Measurements from ENCODE around the gene DTNB.

DNA sequence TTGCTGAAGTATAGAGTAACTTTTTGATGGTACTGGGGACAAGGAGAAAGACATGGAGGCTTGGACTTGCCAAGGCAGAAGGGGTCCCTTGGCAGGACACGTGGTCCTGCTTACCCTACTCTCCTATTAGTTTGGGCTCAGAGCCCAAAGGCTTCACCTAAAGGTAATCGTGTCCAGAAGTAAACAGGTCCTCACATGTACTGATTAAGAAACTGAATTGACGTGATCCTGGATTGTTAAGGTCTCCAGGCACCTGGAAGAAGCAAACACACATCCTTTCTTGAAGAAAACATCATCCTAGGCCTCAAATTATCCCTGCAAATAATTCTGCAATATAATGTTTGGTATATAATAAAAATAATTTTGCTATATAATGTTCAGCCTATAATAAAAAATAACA is 50.0 kb downstream of the DTNB start:
- TF ChIP-seq LARP7 (IDR thresholded peaks at IDR 0.05), result no peak
- TF ChIP-seq ZBTB33 (IDR thresholded peaks at IDR 0.05), result no peak
- no peak for TF ChIP-seq ZNF217 (IDR thresholded peaks at IDR 0.05)
- TF ChIP-seq, protein P1, sequence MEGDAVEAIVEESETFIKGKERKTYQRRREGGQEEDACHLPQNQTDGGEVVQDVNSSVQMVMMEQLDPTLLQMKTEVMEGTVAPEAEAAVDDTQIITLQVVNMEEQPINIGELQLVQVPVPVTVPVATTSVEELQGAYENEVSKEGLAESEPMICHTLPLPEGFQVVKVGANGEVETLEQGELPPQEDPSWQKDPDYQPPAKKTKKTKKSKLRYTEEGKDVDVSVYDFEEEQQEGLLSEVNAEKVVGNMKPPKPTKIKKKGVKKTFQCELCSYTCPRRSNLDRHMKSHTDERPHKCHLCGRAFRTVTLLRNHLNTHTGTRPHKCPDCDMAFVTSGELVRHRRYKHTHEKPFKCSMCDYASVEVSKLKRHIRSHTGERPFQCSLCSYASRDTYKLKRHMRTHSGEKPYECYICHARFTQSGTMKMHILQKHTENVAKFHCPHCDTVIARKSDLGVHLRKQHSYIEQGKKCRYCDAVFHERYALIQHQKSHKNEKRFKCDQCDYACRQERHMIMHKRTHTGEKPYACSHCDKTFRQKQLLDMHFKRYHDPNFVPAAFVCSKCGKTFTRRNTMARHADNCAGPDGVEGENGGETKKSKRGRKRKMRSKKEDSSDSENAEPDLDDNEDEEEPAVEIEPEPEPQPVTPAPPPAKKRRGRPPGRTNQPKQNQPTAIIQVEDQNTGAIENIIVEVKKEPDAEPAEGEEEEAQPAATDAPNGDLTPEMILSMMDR (IDR thresholded peaks at IDR 0.05 in 2 of 3, conservative IDR thresholded peaks at IDR 0.05 in 1 of 3; ENCODE audit: control insufficient read depth in 2 of 3, extremely low read depth in 1 of 3, insufficient read depth in 1 of 3, low read depth in 3 of 3, low read length in 3 of 3), result no peak
- no peak for TF ChIP-seq IRF4 (IDR thresholded peaks at IDR 0.05; ENCODE audit: low read depth, low read length)
- no peak for TF ChIP-seq POLR2AphosphoS5 (IDR thresholded peaks at IDR 0.05; ENCODE audit: low read length)
- TF ChIP-seq CEBPB (IDR thresholded peaks at IDR 0.05; ENCODE audit: borderline replicate concordance in 1 of 2, low read depth in 2 of 2, low read length in 2 of 2), result no peak
- TF ChIP-seq SIN3A (IDR thresholded peaks at IDR 0.05; ENCODE audit: low read depth, low read length), result no peak
- no peak for TF ChIP-seq REST (IDR thresholded peaks at IDR 0.05; ENCODE audit: low read depth, low read length)
- TF ChIP-seq RBBP5 (conservative IDR thresholded peaks at IDR 0.05), result no peak
- TF ChIP-seq, protein P2, sequence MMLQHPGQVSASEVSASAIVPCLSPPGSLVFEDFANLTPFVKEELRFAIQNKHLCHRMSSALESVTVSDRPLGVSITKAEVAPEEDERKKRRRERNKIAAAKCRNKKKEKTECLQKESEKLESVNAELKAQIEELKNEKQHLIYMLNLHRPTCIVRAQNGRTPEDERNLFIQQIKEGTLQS (IDR thresholded peaks at IDR 0.05; ENCODE audit: borderline replicate concordance, extremely low read depth, low read depth, low read length), result no peak
- no peak for TF ChIP-seq NFXL1 (IDR thresholded peaks at IDR 0.05; ENCODE audit: borderline replicate concordance)
- no peak for TF ChIP-seq EZH2 (IDR thresholded peaks at IDR 0.05; ENCODE audit: borderline replicate concordance, control insufficient read depth, low read depth, low read length)

All from GM12878 (cell line).